ENCODE measurements around the gene TDG.

Gene TDG

DNA sequence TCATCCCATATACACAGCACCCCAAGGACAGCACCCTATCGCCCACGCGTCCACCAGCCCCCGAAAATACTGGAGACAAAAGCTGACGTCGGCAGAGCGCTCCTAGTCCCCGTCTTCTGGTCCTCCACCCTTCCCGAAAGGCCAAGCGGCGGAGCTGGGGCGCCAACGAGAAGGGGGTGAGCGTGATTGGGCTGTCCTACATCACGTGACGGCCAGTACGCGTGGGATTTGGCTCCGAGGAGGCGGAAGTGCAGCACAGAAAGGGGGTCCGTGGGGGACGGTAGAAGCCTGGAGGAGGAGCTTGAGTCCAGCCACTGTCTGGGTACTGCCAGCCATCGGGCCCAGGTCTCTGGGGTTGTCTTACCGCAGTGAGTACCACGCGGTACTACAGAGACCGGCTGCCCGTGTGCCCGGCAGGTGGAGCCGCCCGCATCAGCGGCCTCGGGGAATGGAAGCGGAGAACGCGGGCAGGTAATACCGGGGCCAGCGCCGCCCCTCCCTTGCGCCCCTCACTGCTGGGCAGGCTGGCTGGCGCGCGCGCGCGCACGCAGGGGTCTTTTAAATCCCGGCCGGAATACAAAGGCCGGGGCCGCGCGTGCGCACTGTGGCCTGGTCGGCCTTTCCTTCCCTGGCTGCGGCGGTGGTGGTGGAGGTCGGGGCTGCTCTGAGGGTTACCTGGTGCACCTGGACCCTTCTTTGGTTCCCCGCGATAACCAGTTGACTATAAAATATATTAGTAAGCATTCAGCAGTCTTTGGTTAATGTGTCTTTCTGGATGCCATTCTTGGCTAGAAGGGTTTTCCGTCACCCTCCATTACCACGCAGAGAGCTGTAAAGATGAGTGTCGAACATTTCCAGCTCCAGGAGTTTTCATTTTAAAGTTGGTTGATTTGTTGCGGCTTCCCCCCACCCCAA is at the start of gene TDG:
Gene TDG (plus strand): TSS at position 283 of the 915 bp plus-strand sequence. CDS start 166 bp downstream, at position 449.
- H3K27me3 ChIP-seq: no peaks in the 10 kb centered on the region
- TF ChIP-seq, protein P1, sequence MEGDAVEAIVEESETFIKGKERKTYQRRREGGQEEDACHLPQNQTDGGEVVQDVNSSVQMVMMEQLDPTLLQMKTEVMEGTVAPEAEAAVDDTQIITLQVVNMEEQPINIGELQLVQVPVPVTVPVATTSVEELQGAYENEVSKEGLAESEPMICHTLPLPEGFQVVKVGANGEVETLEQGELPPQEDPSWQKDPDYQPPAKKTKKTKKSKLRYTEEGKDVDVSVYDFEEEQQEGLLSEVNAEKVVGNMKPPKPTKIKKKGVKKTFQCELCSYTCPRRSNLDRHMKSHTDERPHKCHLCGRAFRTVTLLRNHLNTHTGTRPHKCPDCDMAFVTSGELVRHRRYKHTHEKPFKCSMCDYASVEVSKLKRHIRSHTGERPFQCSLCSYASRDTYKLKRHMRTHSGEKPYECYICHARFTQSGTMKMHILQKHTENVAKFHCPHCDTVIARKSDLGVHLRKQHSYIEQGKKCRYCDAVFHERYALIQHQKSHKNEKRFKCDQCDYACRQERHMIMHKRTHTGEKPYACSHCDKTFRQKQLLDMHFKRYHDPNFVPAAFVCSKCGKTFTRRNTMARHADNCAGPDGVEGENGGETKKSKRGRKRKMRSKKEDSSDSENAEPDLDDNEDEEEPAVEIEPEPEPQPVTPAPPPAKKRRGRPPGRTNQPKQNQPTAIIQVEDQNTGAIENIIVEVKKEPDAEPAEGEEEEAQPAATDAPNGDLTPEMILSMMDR (IDR thresholded peaks at IDR 0.05): peak; percentile 55
- H3K4me1 ChIP-seq (ENCODE audit: control insufficient read depth in 1 of 2, insufficient read depth in 1 of 2, low read depth in 1 of 2, low read length in 1 of 2): peaks cover 17 to 20% of the 10 kb centered on the region in 2 experiments
- peak within 1 kb of the TSS; percentile 91 for H3K27ac ChIP-seq
- no peaks in the 10 kb centered on the region for H3K36me3 ChIP-seq
- peak within 1 kb of the TSS; percentile 59 to 99 for H3K4me3 ChIP-seq (ENCODE audit: low read depth in 1 of 2, low read length in 1 of 2)
- H3K9me3 ChIP-seq: no peaks in the 10 kb centered on the region

DNA sequence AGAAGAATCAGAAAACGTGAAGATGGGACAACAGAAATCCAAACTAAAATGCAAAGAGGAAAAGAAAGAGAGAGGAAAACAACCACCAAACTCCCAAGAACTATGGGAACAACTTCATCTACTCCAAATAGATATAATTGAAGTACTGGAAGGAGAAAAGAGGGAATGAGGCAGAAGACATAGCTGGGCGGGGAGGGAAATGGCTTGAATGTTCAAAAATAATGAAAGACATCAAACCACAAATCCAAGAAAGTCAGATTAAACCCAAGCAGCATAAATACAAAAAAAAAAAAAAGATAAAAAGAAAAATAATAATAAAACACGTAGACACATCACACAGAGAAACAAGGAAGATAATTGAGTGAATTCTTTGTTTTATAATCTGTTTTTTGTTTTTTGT is 47.8 kb upstream of the TDG start:
- no peaks in the 10 kb centered on the region for H3K9me3 ChIP-seq
- H3K36me3 ChIP-seq: no peaks in the 10 kb centered on the region
- no peaks in the 10 kb centered on the region for H3K4me1 ChIP-seq (ENCODE audit: control insufficient read depth in 1 of 2, insufficient read depth in 1 of 2, low read depth in 1 of 2, low read length in 1 of 2)
- TF ChIP-seq, protein P1 (IDR thresholded peaks at IDR 0.05): no peak
- no peak overlapping the region for H3K27ac ChIP-seq
- H3K4me3 ChIP-seq (ENCODE audit: low read depth in 1 of 2, low read length in 1 of 2): no peak overlapping the region
- no peaks in the 10 kb centered on the region for H3K27me3 ChIP-seq

DNA sequence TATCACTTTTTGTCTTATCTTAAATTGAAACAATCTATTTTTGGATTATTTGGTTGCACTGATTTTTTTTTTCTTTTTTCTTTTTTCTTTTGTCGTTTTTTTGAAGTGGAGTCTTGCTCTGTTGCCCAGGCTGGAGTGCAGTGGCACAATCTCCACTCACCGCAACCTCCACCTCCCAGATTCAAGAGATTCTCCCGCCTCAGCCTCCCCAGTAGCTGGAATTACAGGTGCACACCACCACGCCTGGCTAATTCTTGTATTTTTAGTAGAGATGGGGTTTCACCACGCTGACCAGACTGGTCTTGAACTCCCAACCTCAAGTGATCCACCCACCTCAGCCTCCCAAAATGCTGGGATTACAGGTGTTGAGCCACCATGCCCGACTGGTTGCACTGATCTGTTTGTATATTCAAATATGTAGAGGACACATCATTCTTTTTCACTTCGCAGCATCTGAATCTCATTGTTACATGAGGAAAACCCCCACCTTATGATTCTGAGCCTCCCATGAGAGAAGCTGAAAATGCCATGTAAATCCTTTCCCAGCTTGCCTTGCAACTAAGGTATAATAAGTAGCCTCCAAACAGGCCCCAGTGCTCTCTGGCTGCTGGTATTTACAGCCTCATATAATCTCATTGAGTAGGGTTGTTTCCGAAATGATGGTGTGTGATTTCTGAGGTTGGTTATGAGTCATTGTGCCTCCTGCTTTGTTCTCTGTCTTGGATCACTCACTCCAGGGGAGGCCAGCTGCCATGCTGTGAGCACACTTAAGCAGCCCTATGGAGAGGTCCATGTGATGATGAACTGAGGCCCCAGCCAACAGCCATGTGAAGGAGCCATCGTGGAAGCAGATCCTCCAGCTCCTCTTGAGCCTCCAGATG is 40.7 kb upstream of the TDG start:
- Histone ChIP-seq H3K27ac (no peak overlapping the region), H3K9me3 (no peaks in the 10 kb centered on the region), H3K27me3 (no peaks in the 10 kb centered on the region), H3K4me1 (ENCODE audit: control insufficient read depth in 1 of 2, insufficient read depth in 1 of 2, low read depth in 1 of 2, low read length in 1 of 2) (peaks cover 13 to 16% of the 10 kb centered on the region in 2 experiments), H3K36me3 (no peaks in the 10 kb centered on the region), H3K4me3 (ENCODE audit: low read depth in 1 of 2, low read length in 1 of 2) (no peak overlapping the region)
- TF ChIP-seq, protein P1 (IDR thresholded peaks at IDR 0.05): no peak

DNA sequence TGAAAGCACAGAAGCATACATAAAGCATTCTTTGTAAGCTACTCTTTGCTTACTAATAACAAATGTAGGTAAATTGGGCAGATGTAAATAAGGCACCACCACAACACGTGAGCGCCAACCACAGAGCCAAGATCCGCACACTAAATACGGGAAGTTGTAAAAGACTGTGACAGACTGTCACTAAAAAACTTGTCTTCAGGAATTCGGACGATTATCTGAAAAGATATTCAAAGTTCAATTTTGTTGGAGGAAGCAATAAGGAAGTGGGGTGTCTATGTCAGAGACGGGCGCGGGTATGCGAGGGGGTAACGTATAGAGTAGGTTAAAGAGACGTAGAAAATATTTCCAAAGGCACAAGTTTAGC is 37.0 kb upstream of the TDG start:
- Histone ChIP-seq H3K4me1 (ENCODE audit: control insufficient read depth in 1 of 2, insufficient read depth in 1 of 2, low read depth in 1 of 2, low read length in 1 of 2) (peaks cover 42 to 48% of the 10 kb centered on the region in 2 experiments), H3K27ac (peak overlapping the region; percentile 85), H3K36me3 (no peaks in the 10 kb centered on the region), H3K9me3 (no peaks in the 10 kb centered on the region), H3K27me3 (no peaks in the 10 kb centered on the region), H3K4me3 (ENCODE audit: low read depth in 1 of 2, low read length in 1 of 2) (peak overlapping the region; percentile 91 to 96)
- TF ChIP-seq, protein P1 (IDR thresholded peaks at IDR 0.05): no peak

DNA sequence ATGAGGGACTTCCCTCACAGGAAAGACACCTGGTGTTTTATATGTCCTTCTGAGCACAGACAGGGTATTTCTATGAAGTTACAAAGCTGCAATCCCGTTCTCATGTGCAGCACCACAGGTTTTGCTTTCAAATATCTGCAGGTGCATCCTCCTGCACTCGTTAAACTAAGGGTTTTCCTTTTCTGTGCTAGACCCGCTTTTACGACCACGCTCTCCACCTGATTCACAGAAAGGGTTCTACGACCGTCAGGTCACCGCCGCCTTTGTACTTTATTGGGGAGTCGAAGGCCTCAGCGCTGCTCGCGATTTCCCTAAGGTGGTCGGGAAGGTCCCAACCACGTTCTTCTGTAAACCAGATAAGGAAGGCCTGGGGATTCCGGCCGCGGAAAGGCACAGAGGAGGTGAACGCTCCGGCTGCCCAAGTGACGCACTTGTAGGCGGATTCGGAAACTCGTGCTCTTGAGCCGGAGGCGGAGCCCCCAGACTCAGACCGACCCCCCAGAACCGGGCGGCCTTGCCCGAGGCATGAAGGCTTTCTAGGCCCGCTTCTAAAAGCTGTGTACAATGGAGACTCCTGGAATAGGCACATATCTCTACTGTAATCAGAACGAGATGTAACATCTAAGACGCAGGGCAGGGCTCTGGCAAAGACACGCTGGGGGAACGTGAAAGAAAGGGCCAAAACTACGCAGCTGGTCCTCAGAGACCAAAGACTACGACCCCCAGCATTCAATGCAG is 36.5 kb upstream of the TDG start:
- H3K4me1 ChIP-seq (ENCODE audit: control insufficient read depth in 1 of 2, insufficient read depth in 1 of 2, low read depth in 1 of 2, low read length in 1 of 2): peaks cover 42 to 48% of the 10 kb centered on the region in 2 experiments
- TF ChIP-seq, protein P1 (IDR thresholded peaks at IDR 0.05): no peak
- no peaks in the 10 kb centered on the region for H3K9me3 ChIP-seq
- H3K36me3 ChIP-seq: peaks cover 5% of the 10 kb centered on the region
- H3K4me3 ChIP-seq (ENCODE audit: low read depth in 1 of 2, low read length in 1 of 2): peak overlapping the region; percentile 91 to 96
- H3K27me3 ChIP-seq: no peaks in the 10 kb centered on the region
- peak overlapping the region; percentile 85 for H3K27ac ChIP-seq

Data from neutrophil (primary cell).